ENCODE results near the gene MRPS10.
"Not testable (repeated sequence)": the region's sequence is repeated elsewhere in the genome, so short reads cannot be mapped to it uniquely, and the experiment has no call there.

The MRPS10 gene

DNA sequence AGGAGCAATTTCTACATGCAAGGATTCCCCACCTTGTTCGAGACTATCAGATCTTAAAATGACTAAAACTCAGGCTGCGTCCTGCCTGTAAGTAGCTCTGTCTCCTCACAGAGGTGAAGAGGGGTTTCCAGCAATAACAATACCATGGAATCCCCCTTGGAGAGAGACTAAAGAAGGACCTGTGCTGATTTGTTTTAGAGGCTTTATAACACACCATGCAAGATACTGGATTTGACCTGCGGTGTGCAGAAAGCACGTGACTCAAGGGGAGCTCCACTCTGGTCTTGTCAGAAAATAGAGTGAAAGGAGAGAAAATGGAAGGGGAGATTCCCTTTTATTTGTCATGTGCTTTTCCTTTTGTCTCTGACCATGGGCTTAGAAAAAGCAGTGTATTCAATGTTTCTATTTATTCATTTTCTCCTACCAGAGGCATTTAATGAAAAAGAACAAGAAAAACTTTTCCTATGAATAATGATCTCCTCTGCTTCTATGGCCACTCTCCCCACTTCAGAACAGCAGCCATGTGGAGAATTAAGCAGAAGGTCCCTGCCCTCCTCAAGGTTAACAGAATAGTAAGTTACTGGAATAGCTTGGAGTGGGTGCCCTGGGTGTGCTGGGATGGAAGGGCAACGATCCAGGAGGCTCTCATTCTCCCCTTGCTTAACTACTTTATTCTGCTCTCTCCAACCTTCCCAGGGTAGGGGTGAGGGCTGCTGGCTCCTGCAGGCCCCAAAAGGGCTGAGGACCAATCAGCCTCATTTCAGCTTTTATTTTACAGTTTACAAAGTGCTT lies 19.2 kb upstream of the MRPS10 start:
- no peak for DNase-seq

DNA sequence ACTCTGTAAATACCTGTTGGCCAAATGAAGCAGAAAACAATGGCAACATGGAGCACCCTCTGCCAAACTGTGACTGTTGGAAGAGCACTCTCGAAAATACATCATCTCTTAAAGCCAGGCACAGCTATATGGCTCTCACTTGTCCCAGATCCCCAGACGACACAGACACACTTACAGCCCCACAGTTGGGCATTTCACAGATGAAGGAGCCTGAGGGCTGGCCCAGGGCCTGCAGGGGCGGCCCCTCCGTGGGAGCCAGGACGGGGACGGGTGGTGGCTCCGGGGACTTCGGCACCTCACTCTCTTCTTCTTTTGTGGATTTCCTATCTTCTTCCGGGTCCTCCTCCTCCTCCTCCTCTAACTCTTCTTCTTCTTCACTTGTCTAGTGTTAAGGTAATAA lies 18.4 kb upstream of the MRPS10 start:
- no peak for DNase-seq

DNA sequence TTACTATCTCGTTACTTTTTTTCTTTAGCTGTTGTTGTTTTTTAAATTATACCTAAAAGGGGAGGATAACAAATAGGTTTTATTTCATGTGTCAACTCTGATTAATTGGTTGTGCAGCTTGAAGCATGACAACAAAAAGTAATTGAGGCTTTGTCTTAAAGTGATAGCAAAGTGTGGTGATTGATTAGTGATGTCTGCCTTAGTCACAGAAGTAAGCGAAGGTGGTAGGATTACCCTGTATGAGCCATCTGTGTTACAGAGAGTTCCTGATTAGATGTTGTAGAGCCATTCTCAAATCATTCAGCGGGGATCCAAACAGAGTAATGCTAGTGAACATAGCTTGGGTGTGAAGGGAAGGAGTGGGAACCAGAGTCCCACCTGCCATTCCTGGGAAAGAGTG lies 14.4 kb upstream of the MRPS10 start:
- no peak for DNase-seq

DNA sequence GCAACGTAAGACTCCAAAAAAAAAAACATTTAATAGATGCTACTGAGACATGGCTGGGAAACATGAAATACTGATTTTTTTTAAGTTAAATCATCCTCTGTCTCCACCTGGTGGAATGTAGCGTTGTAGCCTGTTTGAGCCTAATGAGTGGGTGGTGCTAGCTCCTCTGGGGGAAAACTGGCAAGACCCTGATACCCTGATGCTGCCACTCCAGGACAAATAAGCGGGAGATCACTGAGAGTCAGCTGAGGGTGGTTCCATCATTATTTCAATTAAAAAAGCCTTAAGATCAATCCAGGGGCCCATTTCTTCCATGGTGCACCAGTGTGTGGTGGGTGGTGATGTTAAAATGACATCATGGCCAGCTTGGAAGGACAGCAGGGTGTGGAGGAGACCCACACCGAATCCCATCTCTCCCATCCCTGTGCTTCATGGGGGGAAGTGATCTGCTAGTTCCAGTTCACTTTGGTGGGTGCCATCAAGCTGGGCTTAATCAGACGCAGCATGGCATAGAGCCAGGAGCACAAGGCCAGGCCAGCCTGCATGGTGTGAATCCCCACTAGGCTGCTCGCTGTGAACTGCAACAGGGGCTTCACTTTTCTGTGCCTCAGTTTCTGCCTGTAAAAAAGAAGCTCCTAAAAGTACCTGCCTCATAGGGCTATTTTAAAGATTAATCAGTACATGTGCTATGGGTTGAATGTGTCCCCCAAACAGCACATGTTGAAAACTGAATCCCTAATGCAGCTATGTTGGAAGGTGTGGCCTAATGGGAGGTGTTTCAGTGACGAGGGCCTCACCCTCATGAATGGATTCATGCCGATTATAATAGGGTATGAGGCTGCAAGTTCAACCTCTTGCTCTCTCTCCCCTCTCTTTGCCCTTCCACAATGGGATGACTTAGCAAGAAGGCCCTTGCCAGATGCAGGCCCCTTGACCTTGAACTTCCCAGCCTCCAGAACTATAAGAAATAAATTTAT lies 13.0 kb upstream of the MRPS10 start:
- DNase-seq: no peak

DNA sequence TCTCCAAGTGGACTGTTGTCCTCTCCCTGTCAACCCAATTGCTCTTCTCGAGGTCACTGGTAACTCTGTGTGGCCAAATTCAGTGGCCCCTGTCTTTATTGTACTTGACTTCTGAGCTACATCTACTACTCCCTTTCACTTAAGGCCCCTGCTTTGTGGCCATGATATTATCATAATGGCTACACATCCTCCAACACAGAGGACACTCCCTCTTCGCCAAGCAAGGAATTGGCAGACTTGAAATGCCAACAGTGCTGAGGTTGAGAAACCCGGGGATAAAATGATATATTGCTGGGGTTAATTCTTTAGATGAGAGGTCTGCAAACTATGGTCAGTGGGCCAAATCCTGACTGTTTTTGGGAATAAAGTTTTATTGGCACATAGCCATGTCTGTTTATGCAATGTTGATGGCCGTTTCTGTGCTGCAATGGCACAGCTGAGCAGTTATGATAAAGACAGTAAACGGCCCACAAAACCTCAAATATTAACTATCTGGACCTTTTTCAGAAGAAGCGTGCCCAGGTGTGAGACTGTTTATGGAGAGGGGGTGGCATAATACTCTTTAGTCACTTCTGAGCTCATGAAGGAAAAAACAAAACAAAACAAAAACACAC lies 12.0 kb upstream of the MRPS10 start:
- DNase-seq: no peak

DNA sequence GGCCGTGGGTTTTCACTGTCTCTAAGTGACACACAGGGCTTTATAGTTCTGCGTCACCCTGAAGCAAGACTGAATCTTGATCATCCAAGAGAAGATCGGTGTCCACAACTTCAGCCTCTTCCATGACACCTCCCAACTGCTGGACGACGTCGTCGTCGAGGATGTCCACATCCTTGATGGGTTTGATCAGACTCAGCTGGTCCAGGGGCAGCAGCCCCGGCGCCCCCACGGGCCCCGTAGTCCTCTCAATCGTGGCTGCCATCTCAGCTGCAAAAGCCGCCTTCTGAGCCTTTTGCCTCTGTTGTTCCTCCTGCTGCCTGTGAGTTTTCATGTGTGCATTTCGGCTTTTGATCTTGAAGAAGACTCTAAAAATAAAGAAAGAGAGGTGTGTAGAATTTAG lies 10.6 kb upstream of the MRPS10 start:
- DNase-seq: no peak

DNA sequence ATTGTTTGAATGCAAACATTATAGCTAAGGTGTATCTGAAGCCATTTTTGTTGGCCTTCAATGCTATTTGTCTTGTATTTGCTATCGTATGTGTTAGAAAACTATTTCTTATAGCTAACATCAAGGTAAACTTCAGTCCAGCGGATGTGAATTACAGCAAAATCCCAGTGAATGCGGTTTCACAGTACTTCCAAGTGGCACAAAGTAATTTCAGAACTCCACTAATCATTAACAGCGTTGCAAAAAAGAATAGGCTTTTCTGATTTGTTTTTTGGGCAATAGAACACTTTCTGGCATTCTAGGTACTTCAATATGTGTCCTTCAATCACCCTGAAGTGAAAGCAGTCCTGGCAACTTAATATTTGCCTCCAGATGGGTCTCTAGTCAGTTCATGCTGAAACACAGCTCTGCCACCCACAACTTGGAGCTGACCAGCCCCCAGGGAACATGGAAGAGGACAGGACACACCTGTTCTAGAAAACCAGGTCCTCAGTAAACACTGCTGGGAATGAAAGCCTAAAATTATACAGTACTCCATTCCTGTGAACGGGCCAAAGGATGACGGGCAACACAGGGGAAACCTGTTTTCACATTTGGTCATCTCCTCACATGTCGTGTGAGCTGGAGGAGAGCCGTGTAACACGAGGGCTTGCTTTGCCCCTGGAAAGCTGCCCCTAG lies 9.7 kb upstream of the MRPS10 start:
- no peak for DNase-seq

DNA sequence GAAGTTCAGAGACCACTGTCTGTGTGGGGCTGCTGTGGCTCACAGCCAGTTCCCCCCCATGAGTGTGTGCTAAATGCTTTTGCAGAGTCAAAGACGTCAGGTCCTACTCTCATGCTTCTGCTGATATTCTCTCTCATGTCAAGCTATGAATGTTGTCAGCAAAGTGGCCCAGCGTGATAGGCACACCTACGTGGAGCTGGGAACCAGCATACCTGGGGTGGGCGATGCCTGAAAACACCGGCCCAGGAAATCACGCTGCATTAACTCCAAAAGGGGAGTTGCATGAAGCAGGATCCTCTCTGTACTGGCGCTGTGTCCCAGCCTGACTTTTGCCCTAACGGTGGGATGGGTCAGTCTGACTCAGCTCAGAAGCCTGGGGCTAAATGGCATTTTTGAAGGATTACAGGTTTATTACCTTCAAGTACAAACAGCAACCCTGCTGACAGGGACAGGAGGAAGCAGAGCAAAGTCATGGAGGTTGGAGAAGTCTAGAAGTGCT lies 9.0 kb upstream of the MRPS10 start:
- DNase-seq: no peak

DNA sequence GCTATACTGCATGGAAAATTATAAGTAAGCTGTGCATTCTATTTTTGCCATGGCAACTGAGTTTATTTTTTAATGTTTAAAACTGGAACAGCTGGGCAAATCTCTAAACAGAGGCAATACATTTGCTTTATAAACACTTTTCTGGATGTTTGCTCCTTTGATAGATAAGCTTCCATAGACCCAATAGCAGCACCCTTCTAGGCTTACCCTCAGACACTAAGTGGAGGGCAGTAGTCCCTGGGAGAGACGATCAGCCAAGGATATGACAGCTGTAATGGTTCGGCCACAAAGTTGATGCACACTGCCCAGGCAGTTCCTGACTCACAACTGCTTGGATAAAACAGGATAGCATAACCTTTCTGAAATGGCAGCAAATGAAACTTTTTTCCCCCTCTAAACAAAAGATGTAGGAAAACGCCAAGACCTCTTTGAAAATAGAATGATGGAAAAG lies 8.5 kb upstream of the MRPS10 start:
- no peak for DNase-seq

DNA sequence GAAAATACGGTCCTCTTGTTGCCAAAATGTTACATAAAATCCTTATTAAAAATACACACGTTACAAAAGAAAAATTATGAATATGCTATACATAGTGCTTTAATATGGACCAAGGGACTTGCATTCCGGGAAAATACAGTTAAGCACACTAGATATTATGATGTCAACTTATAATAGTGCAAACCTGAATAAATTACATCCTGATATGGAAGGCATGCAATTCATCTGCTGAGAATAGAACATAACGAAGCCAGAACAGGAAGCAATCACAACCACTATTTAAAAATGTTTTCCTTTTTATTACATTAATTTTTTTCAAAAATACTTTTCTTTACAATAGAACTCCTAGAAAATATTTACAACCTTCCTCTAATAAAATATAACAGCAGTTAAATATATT lies 7.8 kb upstream of the MRPS10 start:
- DNase-seq: no peak

DNA sequence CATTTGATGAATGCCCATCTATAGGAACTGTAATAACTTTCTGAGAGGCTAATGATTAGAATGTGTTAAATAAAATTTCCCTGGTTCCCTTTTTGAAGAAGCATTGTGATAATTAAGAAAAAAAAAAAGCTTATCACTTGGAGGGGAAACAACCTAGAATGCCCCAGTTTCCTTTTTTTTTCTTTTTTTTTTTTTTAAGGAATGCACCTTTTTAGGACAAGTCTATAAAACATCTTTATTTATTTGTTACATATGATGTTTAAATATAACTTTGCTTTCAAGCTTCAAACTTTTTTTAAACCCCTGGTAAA lies 7.3 kb upstream of the MRPS10 start:
- DNase-seq: no peak

DNA sequence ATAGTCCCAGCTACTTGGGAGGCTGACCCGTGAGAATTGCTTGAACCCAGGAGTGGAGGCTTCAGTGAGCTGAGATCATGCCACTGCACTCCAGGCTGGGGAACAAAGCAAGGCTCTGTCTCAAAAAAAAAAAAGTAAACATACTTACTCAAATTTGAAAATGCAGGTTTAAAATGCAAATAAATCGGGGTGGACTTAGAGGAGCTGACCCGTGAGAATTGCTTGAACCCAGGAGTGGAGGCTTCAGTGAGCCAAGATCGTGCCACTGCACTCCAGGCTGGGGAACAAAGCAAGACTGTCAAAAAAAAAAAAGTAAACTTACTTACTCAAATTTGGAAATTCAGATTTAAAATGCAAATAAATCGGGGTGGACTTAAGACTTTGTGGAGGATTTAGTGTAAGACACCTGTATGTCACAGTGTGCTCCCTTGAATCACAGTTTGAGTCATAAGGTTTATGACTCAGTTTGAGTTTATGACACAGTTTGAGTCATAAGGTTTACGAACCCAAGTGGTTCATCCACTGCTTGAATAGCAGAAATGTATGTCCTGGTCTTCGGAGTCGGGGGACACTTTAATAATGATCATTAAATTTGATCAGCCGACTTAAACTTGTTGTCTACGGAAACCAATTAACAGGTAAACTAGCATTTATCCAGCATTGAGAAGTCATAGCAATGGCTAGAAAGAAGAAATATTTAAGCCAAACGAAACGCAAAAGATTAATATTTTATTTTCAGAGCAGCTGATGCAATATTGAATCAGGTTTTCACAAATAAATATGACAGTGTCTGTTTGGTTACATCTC lies 6.8 kb upstream of the MRPS10 start:
- no peak for DNase-seq

DNA sequence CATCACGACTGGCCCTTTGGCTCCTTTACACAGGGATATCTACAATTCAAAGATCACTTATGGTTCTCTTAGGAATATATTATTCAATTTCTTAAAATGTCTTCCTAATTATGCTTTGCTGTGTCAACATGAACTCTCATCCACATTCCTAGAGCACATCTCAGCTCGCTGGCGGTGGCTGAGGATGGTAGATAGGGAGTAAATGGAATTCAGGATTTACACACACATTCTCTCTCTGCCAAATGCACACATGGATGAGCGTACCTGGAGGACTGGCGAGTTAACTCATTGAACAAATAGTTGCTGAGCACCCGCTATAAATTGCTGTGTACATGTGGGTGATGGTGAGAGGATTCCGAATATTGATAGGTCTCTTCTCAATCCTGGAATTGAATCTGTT lies 4.8 kb upstream of the MRPS10 start:
- DNase-seq: no peak

DNA sequence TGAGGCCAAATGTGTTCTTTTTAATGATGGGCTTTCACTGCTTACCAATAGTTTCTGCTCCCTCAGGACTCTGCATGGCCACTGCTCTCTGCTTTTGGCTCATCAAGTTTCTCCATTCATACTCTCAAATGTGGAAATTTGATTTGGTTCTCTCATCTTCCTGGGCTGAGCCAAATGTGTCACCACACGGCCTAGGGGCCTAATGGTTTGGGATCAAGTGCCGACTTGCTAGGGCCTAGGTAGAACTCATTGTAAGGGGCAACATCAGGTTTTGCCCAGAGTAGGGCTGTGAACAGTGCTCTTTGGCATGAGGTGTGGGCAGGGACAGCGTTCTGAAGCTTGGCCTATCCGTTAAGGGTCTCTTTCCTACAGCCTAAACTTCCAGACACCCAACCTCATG lies 3.9 kb upstream of the MRPS10 start:
- no peak for DNase-seq

DNA sequence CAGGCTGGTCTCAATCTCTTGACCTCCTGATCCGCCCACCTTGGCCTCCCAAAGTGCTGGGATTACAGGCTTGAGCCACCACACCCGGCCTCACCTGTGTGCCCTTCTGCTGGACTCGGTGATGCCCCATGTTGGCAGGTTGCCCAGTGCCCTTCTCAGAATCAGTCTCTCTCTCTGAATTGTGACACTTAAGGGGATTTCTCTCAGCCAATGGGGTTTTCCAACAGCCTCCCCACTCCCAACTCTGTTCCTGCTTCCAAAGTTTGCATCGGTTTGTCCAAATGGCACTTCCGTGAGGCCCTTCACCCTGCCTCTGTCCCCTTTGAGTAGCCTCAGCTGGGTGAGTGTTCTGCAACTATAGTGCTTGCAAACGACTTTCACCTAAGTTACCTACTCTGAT lies 3.1 kb upstream of the MRPS10 start:
- no peak for DNase-seq

DNA sequence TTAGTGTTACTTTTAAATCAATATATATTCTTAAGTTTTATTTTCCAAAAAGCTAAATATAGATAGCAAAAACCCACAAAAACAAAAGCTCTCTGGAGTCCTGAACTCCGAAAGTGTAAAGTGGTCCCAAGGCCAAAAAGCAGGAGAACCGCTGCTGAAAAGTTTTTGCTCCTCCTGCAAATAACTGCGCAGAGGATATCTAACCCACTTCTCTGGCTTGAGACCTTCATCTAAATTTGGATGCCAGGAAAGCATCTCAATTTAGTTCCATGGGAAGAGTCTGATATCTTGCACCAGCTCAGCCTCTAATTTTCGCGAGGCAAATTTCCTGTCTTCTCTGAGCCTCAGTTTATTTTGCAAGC lies 523 bp downstream of the MRPS10 start:
- no peak for DNase-seq

DNA sequence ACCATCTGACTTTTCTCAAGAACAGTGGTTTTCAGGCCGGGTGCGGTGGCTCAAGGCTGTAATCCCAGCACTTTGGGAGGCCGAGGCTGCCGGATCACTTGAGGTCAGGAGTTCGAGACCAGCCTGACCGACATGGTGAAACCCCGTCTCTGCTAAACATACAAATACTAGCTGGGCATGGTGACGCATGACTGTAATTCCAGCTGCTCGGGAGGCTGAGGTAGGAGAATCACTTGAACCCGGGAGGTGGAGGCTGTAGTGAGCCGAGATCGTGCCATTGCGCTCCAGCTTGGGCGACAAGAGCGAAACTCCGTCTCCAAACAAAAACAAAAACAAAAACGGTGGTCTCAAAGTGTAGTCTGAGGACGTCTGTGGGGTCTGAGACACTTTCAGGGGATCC lies 1.2 kb downstream of the MRPS10 start:
- not testable (repeated sequence) for DNase-seq

DNA sequence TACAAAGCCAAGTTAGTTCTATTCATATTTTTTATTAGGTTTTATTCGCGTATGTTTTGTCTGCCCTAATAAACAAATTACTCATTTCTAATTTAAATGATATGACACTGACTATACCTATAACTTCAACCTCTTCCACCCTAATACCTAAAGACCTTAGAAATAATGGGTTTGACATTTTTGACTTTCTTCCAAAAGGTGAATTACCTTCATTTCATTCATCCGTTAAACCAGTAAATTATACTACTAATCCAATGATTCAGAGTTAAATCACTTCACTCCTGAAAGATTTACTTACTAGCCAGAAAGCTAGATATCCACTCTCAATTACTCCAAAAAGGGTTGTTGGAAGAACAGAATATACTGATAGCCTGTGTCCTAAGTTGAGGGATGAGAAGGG lies 5.2 kb downstream of the MRPS10 start:
- DNase-seq: no peak

DNA sequence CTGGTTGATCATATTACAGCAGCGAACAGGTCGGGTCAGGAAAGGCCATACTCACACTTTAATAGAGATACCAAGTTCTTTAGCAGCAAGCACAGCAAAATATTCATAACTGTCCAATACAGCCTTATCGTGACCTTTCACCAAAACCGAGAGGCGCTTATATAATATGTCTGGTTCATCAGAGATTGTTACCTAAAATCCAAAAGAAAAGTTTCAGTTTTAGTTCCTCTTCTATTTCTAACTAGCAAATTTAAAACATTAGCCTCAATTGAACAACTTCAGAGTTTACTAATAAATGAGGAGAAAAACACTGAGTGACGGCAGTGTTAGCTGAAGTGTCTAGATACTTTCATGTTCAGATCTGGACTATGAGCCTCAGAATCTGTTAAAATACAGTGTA lies 5.9 kb downstream of the MRPS10 start:
- no peak for DNase-seq

DNA sequence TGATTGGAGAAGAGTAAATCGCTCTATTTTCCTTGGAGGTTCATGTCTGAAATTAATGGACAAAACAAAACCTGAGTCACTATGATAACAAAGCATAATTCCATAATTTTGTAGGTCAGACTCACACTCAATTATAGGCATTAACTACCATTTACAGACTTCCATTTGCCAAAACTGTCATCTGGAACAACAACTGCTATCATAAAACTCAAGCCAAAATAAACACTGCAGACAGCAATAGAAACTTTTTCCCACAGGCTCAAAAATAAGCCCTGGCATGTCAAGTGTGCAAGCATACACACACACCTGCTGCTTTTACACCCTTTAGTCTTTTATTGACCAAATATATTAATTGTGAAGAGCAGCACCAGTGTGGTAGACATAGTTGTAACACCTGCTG lies 7.1 kb downstream of the MRPS10 start:
- DNase-seq: no peak

DNA sequence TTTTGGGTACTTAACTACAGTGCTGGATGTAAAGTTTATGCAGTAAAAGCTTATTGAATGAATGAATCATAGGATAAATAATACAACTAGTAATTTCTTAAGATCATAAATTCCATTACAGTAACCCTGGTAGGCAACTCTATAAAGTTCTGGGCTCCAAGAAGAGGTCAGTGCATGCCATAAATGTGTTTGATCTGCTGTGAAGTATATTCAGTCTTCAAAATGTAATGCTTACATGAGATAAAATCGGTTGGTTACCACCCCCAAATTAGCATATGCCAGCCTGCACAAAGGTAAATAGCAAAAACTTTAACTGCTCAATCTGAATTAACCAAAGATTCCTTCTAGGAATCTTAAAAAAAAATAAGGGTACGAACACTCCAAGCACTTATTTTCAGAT lies 10.1 kb downstream of the MRPS10 start:
- DNase-seq: not testable (repeated sequence)

DNA sequence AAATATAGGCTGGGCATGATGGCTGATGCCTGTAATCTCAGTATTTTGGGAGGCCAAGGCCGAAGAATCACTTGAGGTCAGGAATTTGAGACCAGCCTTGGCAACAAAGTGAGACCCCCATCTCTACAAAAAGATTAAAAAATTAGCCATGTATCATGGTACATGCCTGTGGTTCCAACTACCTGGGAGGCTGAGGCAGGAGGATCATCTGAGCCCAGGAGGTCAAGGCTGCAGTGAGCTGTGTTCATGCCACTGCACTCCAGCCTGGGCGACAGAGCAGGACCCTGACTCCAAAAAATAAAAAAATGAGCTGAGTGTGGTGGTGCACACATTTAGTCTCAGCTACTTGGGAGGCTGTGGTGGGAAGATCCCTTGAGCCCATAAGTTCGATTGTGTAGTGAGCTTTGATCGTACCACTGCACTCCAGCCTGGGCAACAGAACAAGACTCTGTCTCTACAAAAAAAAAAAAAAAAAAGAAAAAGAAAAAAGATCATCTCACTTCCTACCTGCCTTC lies 12.8 kb downstream of the MRPS10 start:
- DNase-seq: no peak
